ENCODE measurements around the gene OR4E2. TPM values are rescaled to one million over a fixed set of nuclear protein-coding genes. Genes with fewer than 3 reads are reported as not detected.
"Not testable (repeated sequence)": the region's sequence is repeated elsewhere in the genome, so short reads cannot be mapped to it uniquely, and the experiment has no call there.

OR4E2 gene
- total RNA-seq, 1 donor from 2014 or later: not detected

DNA sequence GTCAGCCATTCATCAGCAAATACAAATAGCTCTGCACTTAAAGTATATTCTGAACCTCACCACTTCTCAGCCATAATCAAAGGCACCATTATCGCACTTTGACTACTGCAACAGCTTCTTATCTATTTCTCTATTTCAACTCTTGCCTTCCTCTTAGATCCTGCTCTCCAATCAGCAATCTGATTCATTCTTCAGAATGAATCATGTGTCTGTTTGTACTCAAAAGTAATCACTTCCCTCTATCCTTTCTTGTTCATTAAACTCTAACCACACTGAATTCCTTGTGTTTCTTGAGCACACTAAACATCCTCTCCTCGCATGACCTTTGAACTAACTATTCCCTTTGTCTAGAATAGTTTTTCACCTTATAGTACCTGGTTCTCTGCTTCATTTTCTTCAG lies 32.8 kb downstream of the OR4E2 start:
- H3K4me3 ChIP-seq (ENCODE audit: low read depth, low read length): no peak overlapping the region
- no peak for DNase-seq (ENCODE audit: low read depth)
- TF ChIP-seq, protein P1, sequence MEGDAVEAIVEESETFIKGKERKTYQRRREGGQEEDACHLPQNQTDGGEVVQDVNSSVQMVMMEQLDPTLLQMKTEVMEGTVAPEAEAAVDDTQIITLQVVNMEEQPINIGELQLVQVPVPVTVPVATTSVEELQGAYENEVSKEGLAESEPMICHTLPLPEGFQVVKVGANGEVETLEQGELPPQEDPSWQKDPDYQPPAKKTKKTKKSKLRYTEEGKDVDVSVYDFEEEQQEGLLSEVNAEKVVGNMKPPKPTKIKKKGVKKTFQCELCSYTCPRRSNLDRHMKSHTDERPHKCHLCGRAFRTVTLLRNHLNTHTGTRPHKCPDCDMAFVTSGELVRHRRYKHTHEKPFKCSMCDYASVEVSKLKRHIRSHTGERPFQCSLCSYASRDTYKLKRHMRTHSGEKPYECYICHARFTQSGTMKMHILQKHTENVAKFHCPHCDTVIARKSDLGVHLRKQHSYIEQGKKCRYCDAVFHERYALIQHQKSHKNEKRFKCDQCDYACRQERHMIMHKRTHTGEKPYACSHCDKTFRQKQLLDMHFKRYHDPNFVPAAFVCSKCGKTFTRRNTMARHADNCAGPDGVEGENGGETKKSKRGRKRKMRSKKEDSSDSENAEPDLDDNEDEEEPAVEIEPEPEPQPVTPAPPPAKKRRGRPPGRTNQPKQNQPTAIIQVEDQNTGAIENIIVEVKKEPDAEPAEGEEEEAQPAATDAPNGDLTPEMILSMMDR (conservative IDR thresholded peaks at IDR 0.05; ENCODE audit: low read depth, low read length): no peak

DNA sequence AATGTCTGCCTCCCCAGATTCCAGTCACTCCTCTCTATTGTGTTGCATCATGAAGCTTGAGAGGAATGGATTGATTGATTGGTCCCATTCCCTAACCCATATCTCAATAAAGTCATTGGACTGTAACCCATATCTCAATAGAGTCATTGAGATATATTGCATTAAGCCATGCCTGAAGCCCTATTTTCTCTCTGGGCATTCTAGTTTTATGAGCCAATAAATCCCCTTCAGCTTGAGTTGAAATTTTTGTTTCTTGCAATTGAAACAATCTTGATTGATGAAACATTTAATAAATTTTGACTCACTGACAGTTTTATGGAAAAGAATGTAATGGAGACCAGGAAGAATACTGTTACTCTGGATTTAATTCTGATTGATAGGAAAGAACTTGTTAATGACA lies 40.8 kb downstream of the OR4E2 start:
- H3K4me3 ChIP-seq (ENCODE audit: low read depth, low read length): no peak overlapping the region
- TF ChIP-seq, protein P1 (conservative IDR thresholded peaks at IDR 0.05; ENCODE audit: low read depth, low read length): no peak
- DNase-seq (ENCODE audit: low read depth): no peak

DNA sequence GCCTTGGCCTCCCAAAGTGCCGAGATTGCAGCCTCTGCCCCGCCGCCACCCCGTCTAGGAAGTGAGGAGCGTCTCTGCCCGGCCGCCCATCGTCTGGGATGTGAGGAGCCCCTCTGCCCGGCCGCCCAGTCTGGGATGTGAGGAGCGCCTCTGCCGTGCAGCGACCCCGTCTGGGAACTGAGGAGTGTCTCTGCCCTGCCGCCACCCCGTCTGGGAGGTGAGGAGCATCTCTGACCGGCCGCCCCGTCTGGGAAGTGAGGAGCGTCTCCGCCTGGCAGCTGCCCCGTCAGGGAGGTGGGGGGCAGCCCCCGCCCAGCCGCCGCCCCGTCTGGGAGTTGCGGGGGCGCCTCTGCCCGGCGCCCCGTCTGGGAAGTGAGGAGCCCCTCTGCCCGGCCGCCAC lies 44.0 kb downstream of the OR4E2 start:
- DNase-seq (ENCODE audit: low read depth); H3K4me3 ChIP-seq (ENCODE audit: low read depth, low read length): not testable (repeated sequence)

DNA sequence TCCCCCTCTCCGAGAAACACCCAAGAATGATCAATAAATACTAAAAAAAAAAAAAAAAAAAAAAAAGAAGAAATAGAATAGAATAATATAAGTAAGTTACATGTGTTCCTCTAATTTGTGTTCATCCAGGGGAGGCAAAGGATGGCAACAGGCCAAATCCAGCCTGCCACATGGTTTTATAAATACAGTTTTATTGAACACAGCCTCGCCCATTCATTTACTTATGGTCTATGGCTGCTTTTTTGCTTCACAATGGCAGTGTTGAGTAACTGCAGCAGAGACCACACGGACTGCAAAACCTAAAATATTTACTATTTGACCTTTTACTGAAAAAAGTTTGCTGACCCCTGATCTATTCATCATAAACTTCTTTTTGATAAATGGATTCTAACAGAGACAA lies 44.9 kb downstream of the OR4E2 start:
- DNase-seq (ENCODE audit: low read depth); H3K4me3 ChIP-seq (ENCODE audit: low read depth, low read length): not testable (repeated sequence)

DNA sequence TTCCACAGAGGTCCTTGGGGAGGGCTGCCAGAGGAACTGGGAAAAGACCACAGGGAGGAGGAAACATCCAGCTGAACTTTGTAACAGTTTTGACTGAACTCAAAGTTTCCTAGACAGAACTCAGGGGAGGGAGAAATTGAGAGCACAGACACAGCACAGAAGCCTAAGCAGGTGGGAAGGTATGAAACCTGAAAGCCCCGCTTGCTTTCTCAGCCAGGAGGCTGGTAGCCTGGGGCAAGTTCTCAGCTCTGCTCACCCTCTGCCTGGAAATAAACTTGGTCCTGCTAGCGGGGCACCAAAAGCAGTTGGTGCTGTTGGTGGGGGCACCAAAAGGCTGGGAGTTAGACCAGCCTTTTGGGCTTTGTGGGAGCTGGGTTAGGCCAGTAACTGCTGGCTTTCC lies 45.9 kb downstream of the OR4E2 start:
- no peak for DNase-seq (ENCODE audit: low read depth)
- TF ChIP-seq, protein P1 (conservative IDR thresholded peaks at IDR 0.05; ENCODE audit: low read depth, low read length): no peak
- H3K4me3 ChIP-seq (ENCODE audit: low read depth, low read length): no peak overlapping the region

DNA sequence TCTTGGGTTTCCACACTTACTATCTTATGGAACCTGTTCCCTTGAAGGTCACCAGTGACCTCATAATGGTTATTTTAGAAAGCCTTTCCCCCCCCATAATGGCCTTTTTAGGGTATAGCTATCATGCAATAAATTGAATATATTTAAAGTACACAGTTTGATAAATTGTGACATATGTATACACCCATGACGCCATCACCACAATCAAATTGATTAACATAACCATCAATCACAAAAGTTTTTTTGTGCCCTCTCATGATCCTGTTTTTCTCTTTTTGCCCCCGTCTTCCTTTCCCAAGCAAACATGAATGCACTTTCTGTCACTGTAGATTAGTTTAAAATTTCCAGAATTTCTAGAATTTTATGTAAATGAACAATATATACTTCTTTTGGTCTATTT lies 48.7 kb downstream of the OR4E2 start:
- H3K4me3 ChIP-seq (ENCODE audit: low read depth, low read length): no peak overlapping the region
- TF ChIP-seq, protein P1 (conservative IDR thresholded peaks at IDR 0.05; ENCODE audit: low read depth, low read length): no peak
- no peak for DNase-seq (ENCODE audit: low read depth)

DNA sequence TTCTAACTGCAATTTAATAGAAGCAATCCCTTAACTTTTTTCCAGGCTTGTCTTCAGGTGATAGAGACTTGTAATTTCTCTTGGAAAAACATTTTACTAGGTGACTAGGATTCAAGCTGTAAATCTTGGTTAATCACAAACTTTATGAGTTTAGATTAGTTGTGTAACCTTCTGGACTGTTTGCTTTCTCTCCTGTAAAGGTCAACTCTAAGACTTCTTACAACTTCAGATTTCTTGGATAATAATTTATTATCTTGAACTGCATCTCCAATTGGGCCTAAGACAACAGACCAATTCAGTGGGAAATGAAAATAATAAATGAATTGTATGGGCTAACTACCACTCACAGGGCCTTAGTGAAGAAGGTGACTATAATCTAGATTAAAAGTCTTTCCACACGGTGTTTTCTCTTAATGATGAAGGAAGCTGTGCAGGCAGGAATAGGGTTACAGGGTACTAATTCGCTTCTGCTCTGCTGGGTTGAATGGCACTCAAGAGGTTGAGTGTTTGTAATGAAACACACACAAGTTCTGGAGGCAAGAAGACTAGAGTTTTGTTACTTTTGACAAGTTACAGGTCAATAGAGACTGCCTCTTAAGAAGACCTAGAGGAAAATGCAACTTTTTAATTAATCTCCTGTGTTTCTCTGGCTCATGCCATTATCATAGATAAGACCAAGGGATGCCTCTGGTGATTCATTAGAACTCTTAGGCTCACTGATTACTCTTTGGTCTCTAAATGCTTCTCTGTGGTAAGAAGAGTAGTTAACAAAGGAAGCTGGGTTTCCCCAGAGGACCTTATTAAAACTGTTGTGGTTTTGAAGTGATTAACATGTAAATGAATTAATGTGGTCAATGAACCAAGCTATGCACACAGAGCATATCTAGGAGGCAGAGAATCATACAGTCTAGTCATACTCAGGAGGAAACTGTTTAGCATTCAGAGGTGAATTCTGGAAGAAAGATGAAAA lies 50.0 kb downstream of the OR4E2 start:
- TF ChIP-seq, protein P1 (conservative IDR thresholded peaks at IDR 0.05; ENCODE audit: low read depth, low read length): no peak
- DNase-seq (ENCODE audit: low read depth): no peak

DNA sequence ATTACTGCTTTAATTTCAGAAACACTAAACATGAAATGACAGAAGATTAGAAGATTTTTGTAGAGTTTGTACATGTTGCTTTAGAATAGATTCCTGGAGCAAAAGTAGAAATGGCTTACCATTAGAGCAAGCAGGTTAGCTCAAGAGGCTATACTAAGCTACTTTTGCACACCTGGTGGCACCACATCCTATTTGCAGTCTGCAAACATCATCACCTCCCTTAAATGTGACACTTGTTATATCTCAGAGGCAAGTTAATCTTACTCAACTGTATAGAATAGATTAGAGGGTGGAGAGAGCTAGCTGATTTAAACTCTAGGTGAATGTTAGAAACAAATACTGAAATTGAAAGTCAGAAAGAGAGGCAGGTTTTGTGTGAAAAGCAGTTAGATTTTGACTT lies 50.7 kb downstream of the OR4E2 start:
- TF ChIP-seq, protein P1 (conservative IDR thresholded peaks at IDR 0.05; ENCODE audit: low read depth, low read length): no peak
- no peak for DNase-seq (ENCODE audit: low read depth)
- no peak overlapping the region for H3K4me3 ChIP-seq (ENCODE audit: low read depth, low read length)

More for the DNA sequence above, 50.0 kb downstream of the OR4E2 start:
- H3K4me3 ChIP-seq (ENCODE audit: low read depth, low read length): no peak overlapping the region
